GM19043 (cell line): Measurements from ENCODE around the gene EXOSC5.
A peak's percentile ranks its signal among the peaks of the same experiment; 100 is the strongest.
"Not testable (repeated sequence)": the region's sequence is repeated elsewhere in the genome, so short reads cannot be mapped to it uniquely, and the experiment has no call there.

Experiments
- ATAC-seq: cut with Tn5 transposase; IDR thresholded peaks from one replicate; pipeline ENCODE4 v1.9.1; 2021; ENCODE audit warnings: low read depth; ENCODE audit not compliant: unreplicated experiment

EXOSC5 gene

DNA sequence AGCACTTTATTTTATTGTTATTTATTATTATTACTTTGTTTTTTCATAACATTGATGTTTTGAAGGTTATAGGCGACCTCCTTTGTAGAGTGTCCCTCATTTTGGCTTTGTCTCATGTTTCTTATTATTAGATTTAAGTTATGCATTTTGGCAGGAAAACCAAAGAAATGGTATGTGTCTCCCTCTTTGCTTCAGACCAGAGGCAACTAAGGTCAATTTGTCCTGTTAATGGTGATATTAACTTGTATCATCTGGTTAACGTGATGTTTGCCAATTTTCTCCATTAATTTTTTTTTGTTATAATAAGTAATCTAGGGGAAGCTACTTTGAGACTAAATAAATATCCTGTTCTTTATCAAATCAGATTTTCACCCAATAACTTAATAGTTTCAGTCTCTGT lies 24.7 kb downstream of the EXOSC5 start:
- ATAC-seq: no peak

DNA sequence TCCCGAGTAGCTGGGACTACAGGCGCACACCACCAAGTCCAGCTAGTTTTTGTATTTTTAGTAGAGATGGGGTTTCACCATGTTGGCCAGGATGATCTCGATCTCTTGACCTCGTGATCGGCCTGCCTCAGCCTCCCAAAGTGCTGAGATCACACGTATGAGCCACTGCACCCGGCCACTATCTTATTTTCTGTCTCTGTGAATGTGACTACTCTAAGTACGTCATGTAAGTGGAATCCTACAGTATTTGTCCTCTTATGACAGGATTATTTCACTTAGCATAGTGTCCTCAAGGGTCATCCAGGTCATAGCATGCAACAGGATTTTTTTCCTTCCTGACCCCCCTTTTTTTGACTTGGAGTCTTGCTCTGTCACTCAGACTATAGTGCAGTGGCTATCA lies 25.6 kb downstream of the EXOSC5 start:
- no peak for ATAC-seq

DNA sequence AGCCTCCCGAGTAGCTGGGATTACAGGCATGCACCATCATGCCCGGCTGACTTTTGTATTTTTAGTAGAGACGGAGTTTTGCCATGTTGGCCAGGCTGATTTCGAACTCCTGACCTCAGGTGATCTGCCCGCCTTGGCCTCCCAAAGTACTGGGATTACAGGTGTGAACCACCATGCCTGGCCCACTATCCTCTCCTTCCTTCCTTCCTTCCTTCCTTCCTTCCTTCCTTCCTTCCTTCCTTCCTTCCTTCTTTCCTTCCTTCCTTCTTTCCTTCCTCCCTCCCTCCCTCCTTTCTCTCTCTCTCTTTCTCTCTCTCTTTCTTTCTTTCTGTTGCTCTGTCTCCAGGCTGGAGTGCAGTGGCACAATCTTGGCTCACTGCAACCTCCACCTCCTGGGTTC lies 26.0 kb downstream of the EXOSC5 start:
- ATAC-seq: not testable (repeated sequence)

DNA sequence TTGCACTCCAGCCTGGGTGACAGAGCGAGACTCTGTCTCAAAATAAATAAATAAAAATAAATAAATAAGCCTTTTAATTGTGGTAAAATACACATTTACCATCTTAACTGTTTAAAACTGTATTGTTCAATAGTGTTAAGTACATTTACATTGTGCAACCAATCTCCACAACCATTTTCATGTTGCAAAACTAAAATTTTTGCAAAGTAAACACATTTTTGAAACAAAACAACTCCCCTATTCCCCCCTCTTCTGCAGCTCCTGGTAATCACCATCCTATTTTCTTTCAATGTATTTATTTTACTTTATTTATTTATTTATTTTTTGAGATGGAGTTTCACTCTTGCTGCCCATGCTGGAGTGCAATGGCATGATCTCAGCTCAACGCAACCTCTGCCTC lies 27.4 kb downstream of the EXOSC5 start:
- ATAC-seq: no peak

DNA sequence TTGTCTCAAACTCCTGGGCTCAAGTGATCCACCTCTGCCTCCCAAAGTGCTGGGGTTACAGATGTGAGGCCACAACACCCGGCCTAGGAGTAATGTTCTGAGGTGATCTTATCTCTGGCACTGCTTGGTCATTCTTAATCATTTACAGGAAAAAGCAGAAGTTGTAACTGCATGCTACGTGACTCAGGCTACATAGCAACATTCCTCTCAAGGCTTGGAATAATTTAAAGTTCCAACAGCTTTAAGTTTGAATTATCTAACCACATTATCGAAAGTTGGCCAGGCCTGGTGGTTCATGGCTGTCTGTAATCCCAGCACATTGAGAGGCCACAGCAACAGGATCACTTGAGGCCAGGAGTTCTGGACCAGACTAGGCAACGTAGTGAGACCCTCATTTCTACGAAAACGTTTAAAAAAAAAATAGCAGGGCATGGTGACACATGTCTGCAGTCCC lies 29.3 kb downstream of the EXOSC5 start:
- ATAC-seq: peak; percentile 56

DNA sequence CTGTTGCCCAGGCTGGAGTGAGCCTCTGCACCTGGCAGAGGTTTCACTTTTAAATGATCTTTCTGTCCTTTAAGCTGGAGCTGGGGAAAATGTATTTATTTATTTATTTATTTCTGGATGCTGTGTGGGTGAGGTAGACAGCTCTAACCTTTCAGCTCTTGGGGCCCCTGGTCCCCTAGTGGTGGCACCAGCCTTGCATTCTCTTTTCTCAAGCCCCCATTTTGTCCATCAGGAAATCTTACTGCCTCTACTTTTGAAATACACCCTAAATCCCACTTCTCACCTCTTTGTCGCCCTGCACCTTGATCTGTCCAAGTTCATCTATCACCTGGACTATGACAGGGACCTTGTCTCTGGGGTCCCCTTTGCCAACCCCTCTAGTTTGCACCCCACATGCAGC lies 31.1 kb downstream of the EXOSC5 start:
- no peak for ATAC-seq

DNA sequence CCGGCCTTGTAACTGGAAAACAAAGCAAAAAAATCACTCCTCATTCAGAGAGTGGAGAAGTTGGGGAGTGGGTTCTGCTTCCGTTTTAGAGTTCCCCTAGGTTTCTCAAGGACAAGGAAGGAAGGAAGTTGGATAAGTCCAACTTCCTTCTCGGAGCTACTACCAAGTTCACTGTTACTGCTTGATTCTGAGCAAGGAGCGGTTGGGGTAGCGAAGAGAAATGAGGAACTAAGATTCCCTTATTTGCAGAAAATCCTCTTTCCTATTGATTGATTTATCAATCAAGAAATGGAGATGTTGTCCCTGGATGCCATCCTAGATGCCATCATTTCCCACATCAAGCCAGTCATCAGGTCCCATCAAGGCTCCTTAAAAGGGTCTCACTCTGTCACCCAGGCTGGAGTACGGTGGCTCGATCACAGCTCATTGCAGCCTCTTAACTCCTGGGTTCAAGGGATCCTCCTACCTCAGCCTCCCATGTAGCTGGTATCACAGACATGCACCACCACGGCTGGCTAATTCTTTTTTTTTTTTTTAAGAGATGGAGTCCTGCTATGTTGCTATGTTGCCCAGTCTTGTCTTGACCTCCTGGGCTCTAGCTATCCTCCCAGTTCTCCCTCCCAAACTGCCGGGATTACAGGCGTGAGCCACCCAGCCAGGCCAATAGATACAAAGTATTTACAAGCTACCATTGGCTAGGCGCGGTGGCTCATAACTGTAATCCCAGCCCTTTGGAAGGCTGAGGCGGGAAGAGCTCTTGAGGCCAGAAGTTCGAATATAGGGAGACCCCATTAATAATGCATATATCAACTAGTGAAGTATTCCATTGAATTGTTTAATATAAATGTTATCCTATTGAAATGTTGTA lies 32.4 kb downstream of the EXOSC5 start:
- ATAC-seq: no peak

DNA sequence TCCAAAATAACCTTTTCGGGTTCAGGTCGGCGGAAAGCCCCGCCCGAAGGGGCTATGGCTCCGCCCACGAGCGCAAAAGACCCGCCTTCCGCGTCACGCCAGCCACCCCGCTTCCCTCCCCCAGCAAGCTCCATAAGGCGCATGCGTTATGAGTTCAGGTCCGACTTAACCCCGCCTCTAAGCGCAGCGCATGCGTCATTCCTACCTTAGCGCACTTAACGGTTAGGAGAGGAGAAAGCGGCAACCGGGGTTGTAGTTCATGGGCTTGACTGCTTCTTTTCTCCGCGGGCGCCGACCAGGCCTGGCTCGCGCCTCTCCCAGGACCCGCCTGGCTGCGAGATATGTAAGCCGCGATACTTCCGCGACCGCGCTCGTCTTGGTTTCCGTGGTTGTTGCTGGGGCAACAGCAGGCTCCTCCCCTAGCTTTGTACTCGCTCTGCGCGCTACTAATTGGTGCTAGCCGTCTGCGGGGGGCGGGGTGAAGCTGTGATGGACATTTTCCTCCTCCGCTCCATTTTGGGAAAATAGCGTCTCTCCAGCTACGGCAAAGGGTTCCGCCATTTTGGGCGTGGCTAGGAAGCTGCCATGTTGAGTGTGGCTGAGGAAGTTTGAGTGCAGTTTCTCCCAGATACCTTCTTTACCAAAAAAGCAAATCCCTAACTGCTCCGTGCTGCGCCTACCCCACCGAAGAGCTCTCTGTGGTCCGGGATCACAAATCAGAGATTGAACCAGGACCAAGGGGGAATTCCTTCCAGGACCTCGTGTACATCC lies 33.2 kb downstream of the EXOSC5 start, which contains the start of gene B9D2:
TSS of gene B9D2 (minus strand) at position 397 of the 771 bp plus-strand sequence. CDS start 630 bp downstream, outside the sequence.
- ATAC-seq: peak; percentile 69

DNA sequence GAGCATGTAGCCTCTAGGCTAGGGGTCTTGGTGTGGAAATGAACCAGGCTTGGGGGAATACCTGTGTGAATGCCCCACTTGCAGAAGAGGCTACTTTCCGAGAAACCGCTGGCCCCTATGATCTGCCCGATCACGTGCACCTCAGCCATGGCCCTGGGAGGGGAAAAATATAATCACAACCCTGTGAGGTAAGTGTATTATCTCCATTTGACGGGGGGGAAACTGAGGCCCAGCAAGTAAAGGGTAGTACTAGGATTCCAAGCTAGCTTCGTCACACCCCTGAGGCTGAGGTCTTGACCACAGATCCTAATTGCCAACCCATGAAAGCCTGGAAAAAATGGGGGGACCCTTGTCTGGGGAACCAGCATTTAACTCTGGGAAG lies 33.8 kb downstream of the EXOSC5 start:
- ATAC-seq: no peak

DNA sequence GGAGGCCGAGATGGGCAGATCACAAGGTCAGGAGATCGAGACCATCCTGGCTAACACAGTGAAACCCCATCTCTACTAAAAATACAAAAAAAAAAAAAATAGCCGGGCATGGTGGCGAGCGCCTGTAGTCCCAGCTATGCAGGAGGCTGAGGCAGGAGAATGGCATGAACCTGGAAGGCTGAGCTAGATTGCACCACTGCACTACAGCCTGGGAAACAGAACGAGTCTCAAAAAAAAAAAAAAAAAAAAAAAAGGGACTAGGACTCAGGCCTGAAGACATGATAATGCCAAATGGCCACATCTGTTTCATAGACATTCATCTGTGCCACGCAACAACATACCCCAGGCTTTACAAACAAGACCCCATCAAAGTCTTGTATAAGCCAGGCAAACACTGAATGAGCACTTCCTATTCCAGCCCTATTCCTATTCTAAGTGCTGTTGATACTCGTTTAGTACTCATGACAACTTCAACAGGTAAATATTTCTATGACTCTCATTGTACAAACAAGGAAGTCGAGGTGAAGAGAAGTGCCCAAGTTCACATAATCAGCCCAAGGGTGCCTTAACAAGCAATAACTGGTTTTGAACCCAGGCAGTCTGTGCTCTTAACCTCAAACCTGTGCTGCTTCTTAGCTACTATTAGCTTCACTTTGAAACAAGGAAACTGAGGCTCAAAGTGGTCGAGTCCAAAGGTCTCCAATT lies 34.9 kb downstream of the EXOSC5 start:
- ATAC-seq: no peak

DNA sequence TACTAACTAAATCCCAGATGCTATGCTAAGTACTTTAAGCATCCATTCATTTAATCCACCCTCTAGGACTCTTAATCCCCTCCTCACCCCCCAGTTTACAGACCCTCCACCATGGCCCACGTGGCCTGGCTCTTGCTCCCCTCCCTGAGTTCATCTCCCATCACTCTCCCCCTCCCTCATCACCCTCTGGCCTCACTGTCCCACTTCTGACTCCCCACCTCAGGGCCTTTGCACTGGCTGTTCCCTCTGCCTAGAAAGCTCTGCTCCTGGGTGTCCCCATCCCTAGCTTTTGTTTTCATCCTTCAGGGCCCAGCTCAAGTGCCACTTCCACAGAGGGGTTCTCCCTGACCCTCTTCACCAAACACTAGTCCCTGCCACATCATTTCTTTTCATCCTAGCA lies 37.4 kb downstream of the EXOSC5 start:
- no peak for ATAC-seq

DNA sequence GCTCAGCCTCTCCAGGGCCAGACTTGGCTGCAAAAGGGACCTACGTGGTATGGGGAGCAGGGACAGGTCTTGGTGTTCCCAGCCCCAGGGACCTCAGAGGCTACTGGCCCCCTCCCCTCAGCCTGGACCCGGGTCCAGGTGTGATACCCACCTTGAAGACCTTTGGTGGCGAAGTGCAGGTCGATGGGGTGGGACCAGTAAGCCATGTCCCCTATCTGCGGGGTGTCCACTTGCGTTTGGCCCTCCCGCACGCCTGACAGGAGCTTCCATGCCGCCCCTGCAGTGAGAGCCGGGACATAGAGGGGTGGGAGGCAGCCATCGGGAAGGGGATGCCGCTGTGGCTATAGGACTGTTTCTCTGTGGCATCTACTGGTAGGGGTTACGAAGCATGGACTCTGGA lies 39.4 kb downstream of the EXOSC5 start:
- ATAC-seq: no peak

DNA sequence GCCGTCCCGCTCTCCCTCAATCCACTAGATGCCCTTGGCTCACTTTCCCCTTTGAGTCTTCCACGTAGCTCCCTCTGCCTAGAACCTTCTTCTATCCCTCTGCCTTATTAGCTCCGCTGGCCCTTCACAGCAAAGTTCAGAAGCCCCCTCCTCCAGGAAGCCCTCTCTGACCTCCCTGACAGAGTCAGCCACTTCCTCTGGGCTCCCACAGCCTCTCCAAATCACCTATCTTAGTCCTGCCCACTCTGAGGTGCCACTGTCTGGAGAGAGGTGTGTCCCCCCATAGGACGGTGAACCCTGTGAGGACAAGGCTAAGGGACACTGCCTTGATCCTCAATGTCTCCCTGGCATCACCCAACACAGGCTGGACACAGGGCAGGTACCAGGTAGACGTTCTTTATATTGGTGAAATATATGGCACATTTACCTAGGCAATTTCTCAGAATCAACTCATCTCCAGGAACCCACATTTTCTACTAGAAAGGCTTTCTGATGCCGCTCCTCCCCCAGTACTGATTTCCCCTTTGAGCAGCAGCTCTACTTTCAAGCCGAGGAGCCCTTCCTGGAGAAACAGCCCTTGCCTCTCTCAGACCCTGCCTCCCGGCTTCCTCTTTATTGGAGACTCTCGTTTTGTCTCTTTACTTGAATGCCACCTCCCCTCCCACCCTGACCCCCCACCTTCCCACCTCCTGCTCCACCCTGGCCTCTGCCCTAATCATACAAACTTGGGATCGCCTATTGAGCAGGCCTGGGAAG lies 40.0 kb downstream of the EXOSC5 start:
- no peak for ATAC-seq

DNA sequence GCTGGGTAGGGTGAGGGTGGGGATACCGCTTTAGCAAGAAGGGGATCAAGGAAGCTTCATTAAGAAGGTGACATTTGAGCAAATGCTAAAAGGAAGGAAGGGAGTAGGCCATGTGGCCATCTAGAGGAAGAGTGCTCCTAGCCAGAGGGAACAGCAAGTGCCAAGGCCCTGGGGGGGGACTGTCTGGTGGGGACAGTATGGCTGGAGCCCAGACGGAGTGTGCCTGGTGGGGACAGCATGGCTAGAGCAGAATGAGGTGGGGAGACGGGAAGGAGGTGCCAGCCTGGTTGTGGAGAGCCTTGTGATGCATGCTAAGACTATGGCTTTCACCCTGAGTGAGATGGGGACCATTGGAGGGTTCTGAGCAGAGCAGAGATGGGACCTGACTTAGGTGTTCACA lies 41.4 kb downstream of the EXOSC5 start:
- no peak for ATAC-seq

DNA sequence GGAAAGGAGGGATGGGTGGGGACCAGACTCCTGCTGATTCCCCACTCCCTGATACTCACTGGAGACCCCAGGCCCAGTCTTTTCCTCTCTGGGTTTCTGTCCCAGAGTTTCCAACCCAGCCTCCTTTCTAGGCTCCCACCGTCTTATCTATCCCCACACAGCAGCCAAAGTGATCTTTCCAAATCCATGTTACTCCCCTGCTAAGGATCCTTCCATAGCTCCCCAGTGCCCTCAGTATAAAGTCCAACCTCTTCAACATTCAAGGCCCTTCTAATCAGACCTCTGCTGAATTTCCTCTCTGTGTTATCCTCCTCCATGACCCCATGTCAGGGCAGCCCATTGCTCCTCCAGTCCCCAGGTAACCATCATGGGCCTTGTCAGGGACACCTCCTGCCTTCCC lies 42.1 kb downstream of the EXOSC5 start:
- ATAC-seq: no peak

DNA sequence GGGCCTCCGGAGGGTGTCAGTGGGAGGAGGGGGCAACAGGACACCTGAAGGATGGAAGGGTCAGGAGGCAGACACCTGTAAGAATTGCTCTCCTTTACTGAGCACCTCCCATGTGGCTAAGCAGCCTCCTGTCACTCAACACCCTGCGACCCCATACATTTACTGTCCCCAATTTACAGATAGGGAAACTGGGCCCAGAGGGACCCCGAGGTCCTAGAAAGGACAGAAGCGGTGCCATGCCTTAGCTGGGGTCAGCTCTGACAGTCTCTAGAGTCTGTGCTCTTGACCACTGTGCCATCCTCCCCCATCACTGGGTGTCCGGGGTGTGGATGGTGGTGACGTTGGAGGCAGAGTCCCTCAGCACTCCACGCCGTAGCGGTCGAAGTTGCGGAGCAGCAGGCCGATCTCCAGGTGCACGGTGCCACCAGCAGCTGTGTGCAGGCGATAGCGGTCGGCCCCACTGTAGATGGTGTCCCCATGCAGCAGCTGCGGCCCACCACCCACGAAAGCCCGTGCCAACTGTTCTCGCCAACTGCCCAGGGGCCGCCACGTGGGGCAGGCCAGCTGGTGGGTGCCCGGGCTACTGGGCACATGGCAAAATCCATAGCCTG lies 42.7 kb downstream of the EXOSC5 start:
- no peak for ATAC-seq

DNA sequence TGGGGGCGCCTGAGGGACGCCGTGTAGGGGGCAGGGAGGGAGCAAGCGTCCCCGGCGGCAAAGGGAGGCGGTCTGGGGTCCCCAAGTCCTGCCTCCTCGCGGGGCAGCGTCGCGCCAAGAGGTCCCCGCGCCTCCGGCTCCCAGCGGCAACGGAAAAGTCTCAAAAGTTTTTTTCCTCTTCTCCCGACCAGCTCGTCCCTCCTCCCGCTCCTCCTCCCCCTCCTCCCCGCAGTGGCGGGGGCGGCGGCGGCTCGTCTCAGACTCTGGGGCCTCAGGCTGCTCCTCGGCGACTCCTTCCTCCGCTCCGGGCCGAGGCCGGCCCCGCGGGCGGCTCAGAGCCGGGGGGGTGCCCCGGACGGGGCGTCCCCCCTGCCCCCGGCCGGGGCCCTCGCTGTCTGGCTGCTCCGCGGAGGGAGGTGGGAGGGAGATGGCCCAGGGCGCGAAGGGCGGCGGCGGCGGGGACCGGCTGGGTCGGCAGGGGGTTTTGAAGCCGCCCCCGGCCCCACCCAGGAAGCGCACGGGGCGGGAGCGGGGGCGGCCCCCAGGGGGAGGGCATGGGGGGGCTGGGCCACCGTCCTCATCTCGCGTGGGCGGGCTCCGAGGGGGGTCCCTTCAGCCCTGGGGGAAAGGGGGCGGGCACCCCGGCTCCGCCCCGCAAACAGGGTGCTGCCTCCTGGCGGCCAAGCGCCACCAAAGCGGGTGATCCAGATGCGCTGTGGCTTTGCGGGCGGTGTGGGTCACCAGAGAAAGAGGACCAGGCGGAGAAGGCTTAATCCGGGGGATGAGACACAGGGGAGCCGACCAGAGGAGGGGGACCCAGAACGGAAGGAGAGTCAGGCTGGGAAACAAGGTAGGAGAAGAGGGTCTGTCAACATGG lies 43.5 kb downstream of the EXOSC5 start, which contains the start of gene TGFB1:
TSS of gene TGFB1 (minus strand) at position 457 of the 877 bp plus-strand sequence. CDS start 878 bp downstream, outside the sequence.
- no peak for ATAC-seq

DNA sequence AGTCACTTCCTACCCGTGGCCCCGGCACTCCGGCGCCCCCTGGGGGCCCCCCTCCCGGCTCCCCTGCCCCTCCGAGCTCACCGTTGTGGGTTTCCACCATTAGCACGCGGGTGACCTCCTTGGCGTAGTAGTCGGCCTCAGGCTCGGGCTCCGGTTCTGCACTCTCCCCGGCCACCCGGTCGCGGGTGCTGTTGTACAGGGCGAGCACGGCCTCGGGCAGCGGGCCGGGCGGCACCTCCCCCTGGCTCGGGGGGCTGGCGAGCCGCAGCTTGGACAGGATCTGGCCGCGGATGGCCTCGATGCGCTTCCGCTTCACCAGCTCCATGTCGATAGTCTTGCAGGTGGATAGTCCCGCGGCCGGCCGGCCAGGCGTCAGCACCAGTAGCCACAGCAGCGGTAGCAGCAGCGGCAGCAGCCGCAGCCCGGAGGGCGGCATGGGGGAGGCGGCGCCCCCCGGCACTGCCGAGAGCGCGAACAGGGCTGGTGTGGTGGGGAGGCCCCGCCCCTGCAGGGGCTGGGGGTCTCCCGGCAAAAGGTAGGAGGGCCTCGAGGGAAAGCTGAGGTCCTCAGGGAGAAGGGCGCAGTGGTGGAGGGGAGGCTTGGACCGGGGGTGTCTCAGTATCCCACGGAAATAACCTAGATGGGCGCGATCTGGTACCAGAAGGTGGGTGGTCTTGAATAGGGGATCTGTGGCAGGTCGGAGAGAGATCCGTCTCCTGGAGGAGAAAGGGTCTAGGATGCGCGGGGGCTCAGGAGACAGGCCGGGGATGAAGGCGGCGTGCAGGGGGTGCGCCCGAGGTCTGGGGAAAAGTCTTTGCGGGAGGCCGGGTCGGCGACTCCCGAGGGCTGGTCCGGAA lies 44.3 kb downstream of the EXOSC5 start:
- ATAC-seq: no peak
